T-helper 1 cell treated with Interleukin-12 subunit alpha and Interleukin-12 subunit beta and Interleukin-4 antibody, amounts not matched to agents 30 ng/mL and 1 ng/mL, for 36 hours (primary cell): ENCODE measurements around the gene TMSB10. TPM values are rescaled to one million over a fixed set of nuclear protein-coding genes. Genes with fewer than 3 reads are reported as not detected.
"Not testable (repeated sequence)": the region's sequence is repeated elsewhere in the genome, so short reads cannot be mapped to it uniquely, and the experiment has no call there.

Source experiments
- intact Hi-C: fragments of 100-400 bp; cut with micrococcal nuclease; formaldehyde crosslinking; loops from one replicate; pipeline ENCODE4 v1.15.1; 2024
- total RNA-seq: library from RNA; stranded (reverse); gene quantifications from 2 replicates; pipeline ENCODE4 v1.2.3, GENCODE V29; 2022

Gene TMSB10
- total RNA-seq: 5,889 and 5,918 TPM in 2 replicates

DNA sequence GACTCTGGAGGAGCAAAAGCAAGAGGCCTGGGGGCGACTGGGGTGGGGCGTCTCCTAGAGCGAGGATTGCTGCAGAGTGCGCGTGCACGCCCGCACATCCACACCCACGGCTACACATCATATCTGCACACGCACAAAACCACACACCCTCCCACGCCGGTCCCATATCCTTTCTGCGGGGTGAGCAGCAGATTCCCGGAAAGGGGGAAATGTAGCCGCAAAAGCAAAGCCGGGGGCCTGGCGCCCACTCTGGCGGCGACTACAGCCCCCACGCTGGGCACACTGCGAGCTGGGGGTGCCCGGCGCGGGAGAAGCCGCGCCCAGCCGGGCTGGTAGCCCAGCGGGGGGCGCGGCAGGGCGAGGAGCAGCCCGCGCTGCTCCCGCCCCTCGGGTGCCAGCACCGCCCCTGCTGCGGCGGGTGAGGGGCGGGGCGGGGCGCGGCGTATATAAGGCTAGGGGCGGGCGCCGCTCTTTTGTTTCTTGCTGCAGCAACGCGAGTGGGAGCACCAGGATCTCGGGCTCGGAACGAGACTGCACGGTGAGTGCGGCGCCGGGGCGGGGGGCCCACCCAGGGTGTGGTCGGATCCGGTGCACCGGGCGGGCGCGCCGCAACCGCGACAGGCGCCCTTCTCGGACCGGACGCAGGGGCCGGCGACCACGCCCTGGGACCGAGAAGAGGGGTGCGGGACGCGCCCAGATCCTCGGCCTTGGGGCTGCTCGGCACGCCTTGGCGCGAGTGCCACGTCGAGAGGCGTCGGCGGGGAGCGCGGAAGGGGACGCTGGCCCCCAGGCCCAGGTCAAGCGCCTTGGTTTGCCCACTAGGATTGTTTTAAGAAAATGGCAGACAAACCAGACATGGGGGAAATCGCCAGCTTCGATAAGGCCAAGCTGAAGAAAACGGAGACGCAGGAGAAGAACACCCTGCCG lies at the start of gene TMSB10:
TMSB10 (plus strand) TSS at position 476 of the 927 bp plus-strand sequence.
- intact Hi-C loops: loop anchor here (1.0 kb wide), 7 partner anchors 17 to 446 kb away; partner anchors contain the start of genes DNAH6 and SUCLG1

- intact Hi-C loops: loop anchor here (1.0 to 5.0 kb wide), 3 partner anchors 9 to 118 kb away; no protein-coding TSS in a partner anchor
These were observed 49.7 kb upstream of the TMSB10 start for GRCh38 chr2:84855731-84856130.

- intact Hi-C loops: loop anchor here (2.0 to 5.0 kb wide), 2 partner anchors 74 to 119 kb away; no protein-coding TSS in a partner anchor
These were observed 48.7 kb upstream of the TMSB10 start for GRCh38 chr2:84856787-84857186.

GRCh38 chr2:84857566-84857965 lies 47.9 kb upstream of the TMSB10 start:
- intact Hi-C loops: loop anchor here (2.0 to 5.0 kb wide), 2 partner anchors 75 to 120 kb away; no protein-coding TSS in a partner anchor

- intact Hi-C loops: loop anchor here (5.0 kb wide), 1 partner anchor 121 kb away; no protein-coding TSS in a partner anchor
These were observed 47.3 kb upstream of the TMSB10 start for GRCh38 chr2:84858123-84858522.

DNA sequence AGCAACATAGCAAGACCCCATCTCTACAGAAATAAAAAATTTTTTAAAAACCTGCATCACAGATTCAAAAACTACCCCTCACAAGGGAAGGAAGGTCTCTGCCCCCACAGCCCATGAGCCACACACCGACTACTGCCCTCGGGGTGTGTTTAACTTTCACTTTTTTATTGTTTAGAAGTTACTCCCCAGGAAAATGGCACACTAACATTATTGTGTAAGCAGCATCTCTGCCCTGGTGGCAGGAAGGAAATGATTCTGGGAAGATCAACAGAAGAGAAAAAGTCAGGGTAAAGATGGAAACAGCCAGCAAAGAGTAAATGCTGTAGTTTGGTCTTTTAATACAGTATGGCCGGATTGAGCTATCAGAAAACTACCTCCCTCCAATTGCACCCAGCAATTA lies 46.5 kb upstream of the TMSB10 start:
- intact Hi-C loops: loop anchor here (5.0 kb wide), 1 partner anchor 122 kb away; no protein-coding TSS in a partner anchor

DNA sequence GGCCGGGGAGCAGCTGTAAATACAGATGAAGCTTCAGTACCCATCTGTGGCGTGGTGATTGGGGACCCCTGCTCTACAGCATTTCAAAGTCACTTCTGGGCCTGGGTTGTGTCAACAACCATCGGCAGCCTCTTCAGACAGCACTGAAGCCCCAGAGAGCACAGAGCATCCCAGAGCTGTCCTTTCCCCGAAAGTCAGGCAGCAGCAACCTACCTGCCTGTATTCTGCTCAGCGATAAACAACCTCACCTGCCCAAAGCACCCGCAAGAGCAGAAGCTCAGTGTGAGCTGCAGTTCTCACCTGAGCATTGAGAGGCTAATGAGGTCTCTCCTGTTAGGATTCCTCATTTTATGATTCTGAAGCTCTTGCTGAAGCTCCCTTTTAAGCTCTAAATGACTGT lies 43.9 kb upstream of the TMSB10 start:
- intact Hi-C loops: no loop called here

DNA sequence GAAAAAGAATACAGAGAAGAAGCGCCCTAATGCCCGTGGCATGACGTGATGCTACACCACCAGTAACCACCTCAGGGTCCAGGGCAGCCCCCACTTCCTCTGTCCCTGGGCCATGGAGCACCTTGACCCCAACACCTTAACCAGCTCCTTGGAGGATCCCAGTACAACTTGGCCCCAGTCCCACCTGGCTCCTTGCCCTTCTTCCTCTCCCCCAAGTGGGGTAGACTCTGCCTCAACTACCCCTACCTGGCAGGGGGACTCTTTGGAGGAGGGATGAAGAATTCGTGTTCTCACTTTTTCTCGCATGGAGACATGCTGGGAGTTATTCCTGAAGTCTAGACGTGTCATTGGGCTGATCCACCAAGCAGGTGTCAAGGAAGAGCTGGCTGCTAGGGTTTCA lies 43.5 kb upstream of the TMSB10 start:
- intact Hi-C loops: no loop called here

- intact Hi-C loops: loop anchor here (1.0 to 5.0 kb wide), 8 partner anchors 14 to 370 kb away; no protein-coding TSS in a partner anchor
These were observed 40.2 kb upstream of the TMSB10 start for GRCh38 chr2:84865181-84865783.

DNA sequence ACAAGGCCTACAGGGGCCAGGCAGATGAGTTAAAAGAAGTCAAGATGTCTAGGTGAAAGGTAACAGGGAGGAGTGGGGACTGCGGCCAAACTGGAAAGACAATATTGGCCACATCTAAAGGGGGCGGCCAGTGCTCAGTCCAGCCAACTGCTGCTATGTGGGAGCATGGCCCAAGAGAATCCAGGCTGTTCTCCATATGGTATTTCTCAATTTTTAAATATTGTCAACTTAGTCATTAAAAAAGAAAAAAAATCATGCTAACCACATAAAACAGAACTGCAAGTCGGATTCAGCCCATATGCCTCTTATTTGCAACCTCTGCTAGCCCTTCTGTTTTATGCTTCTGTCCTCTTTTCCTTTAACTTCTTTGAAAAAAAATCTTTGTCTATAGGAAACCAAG lies 39.3 kb upstream of the TMSB10 start:
- intact Hi-C loops: loop anchor here (5.0 kb wide), 1 partner anchor 219 kb away; no protein-coding TSS in a partner anchor

- intact Hi-C loops: loop anchor here (5.0 kb wide), 1 partner anchor 221 kb away; no protein-coding TSS in a partner anchor
These were observed 37.1 kb upstream of the TMSB10 start for GRCh38 chr2:84868327-84868726.

- intact Hi-C loops: no loop called here
These were observed 35.1 kb upstream of the TMSB10 start for GRCh38 chr2:84870306-84870705.

DNA sequence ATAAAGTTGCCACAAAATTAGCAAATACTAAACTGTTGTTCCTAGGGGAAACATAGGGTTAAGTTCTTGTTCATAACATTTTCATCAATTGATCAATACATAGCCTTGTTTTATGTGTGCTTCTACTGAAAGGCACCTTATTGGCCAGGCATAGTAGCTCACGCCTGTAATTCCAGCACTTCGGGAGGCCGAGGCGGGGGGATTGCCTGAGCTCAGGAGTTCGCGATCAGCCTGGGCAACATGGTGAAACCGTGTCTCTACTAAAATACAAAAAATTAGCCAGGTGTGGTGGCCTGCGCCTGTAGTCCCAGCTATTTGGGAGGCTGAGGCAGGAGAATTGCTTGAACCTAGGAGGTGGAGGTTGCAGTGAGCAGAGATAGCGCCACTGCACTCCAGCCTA lies 32.8 kb upstream of the TMSB10 start:
- intact Hi-C loops: not testable (repeated sequence)

GRCh38 chr2:84873350-84873749 lies 32.1 kb upstream of the TMSB10 start:
- intact Hi-C loops: no loop called here

DNA sequence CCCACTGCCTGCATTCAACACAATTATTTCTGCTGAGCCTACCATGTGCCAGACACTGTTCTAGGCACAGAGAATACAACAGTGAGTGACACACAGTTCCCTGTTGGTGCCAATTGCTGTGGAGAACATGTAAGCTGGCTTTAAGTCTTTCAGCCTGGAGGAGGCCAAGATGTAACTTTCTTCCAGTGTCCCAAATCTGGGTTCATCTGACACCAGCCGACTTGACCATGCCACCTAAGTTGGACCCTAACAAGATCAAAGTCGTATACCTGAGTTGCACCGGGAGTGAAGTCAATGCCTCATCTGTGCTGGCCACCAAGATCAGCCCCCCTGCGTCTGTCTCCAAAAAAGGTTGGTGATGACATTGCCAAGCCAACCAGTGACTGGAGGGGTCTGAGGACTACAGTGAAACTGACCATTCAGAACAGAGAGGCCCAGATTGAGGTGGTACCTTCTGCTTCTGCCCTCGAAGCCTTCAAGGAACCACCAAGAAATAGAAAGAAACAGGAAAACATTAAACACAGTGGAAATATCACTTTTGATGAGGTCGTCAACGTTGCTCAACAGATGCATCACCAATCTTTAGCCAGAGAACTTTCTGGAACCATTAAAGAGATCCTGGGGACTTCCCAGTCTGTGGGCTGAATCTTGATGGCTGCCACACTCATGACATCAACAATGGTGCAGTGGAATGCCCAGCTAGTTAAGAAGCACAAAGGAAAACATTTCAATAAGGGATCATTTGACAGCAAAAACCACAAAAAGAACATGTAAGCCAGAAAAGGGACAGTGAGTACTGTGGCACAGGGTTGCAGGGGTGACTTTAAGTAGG lies 30.9 kb upstream of the TMSB10 start:
- intact Hi-C loops: no loop called here

GRCh38 chr2:84875213-84875560 lies 30.3 kb upstream of the TMSB10 start:
- intact Hi-C loops: no loop called here

DNA sequence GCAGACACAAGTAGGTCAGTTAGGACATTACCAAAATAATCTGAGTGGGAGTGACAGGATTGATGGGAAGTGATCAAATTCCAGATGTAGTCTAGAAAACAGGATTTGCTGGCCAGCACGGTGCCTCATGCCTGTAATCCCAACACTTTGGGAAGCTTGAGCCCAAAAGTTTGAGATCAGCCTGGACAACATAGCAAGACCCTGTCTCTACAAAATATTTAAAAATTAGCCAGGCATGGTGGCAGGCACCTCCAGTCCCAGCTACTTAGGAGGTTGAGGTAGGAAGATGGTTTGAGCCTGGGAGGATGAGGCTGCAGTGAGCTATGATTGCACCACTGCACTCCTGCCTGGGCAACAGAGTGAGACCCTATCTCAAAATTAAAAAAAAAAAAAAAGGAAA lies 29.8 kb upstream of the TMSB10 start:
- intact Hi-C loops: not testable (repeated sequence)

- intact Hi-C loops: no loop called here
These were observed 29.1 kb upstream of the TMSB10 start for GRCh38 chr2:84876369-84876768.

- intact Hi-C loops: loop anchor here (2.0 kb wide), 1 partner anchor 14 kb away; no protein-coding TSS in a partner anchor
These were observed 27.0 kb upstream of the TMSB10 start for GRCh38 chr2:84878459-84878858.

DNA sequence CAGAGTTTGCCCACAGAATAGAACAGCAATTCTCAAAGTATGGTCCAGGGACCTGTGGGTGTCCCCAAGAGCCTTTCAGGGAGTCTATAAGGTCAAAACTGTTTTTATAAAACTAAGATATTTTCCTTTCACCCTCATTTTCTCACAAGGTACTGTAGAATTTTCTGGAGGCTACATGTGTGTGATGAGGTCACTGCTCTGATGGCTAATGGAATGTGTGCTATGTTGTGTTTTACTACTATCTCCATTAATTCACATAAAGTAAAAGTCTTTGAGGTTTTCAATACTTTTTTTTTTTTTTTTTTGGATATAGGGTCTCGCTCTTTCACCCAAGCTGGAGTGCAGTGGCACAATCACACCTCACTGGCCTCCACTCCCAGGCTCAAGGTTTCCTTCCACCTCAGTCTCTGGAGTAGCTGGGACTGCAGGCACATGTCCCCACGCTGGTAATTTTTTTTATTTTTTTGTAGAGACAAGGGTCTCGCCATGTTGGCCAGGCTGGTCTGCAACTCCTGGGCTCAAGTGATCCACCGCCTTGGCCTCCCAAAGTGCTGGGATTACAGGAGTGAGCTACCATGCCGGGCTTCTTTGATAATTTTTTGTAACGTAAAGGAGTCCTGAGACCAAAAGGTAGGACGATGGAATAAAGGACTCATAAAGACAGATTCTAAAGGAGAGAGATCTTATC lies 26.4 kb upstream of the TMSB10 start:
- intact Hi-C loops: loop anchor here (1.0 to 2.0 kb wide), 2 partner anchors 8 to 14 kb away; no protein-coding TSS in a partner anchor
